Caco-2 (cell line): ENCODE results near the gene TFE3. TPM values are rescaled to one million over a fixed set of nuclear protein-coding genes. Genes with fewer than 3 reads are reported as not detected.

Experiments
- BruUV-seq: library from RNA; stranded (reverse); fragments of 400-500 nt; replicated peaks from 2 replicates; lab custom pipeline; 2021; lab: Mats Ljungman, UMichigan
- CTCF ChIA-PET: fragments of 300-600 bp; sonication (Branson Sonifier 250); formaldehyde crosslinking; loops from one replicate; lab custom pipeline; 2022; ENCODE audit warnings: antibody characterized with exemption; lab: Charles Lee
- POLR2A ChIA-PET: fragments of 300-600 bp; sonication (Branson Sonifier 250); formaldehyde crosslinking; loops from one replicate; lab custom pipeline; 2022; ENCODE audit warnings: antibody characterized with exemption; lab: Charles Lee
- DNase-seq, 2 experiments: peaks; one replicate each; pipeline versions ENCODE4 v3.0.0 to v3.0.0-alpha.2; 2020 to 2022
- H3K27me3 ChIP-seq: replicated peaks from 2 replicates; pipeline ENCODE4 v1.6.0; 2011; ENCODE audit warnings: low read length; ENCODE audit not compliant: control insufficient read depth, insufficient read depth
- H3K36me3 ChIP-seq: 2 replicates; pipeline ENCODE4 v1.5.1; 2011; ENCODE audit warnings: low read length; ENCODE audit not compliant: control insufficient read depth, insufficient read depth
- H3K4me1 ChIP-seq: fragments of 250-450 bp; sonication (Bioruptor Pico); 2 replicates; pipeline ENCODE4 v1.5.1; 2020; ENCODE audit warnings: mild to moderate bottlenecking
- H3K4me3 ChIP-seq: 2 replicates; pipeline ENCODE4 v1.5.1; 2011; ENCODE audit warnings: low read depth, mild to moderate bottlenecking, control low read depth, low read length
- H3K9me3 ChIP-seq: fragments of 250-450 bp; sonication (Bioruptor Pico); 2 replicates; pipeline ENCODE4 v1.5.1; 2020; ENCODE audit warnings: mild to moderate bottlenecking, moderate library complexity
- H3K27ac Mint-ChIP-seq: one replicate; pipeline ENCODE4 v1.8.0; 2022; ENCODE audit warnings: mixed read lengths; ENCODE audit not compliant: unreplicated experiment
- H3K27me3 Mint-ChIP-seq: one replicate; pipeline ENCODE4 v1.8.0; 2022; ENCODE audit warnings: mixed read lengths; ENCODE audit not compliant: insufficient read depth, unreplicated experiment
- H3K36me3 Mint-ChIP-seq: one replicate; pipeline ENCODE4 v1.8.0; 2022; ENCODE audit warnings: mild to moderate bottlenecking, mixed read lengths; ENCODE audit not compliant: insufficient read depth, unreplicated experiment
- H3K4me1 Mint-ChIP-seq: one replicate; pipeline ENCODE4 v1.8.0; 2022; ENCODE audit warnings: low read depth, mixed read lengths; ENCODE audit not compliant: unreplicated experiment
- H3K4me3 Mint-ChIP-seq: one replicate; pipeline ENCODE4 v1.8.0; 2022; ENCODE audit warnings: mild to moderate bottlenecking, moderate library complexity, mixed read lengths; ENCODE audit not compliant: unreplicated experiment
- H3K9me3 Mint-ChIP-seq: one replicate; pipeline ENCODE4 v1.8.0; 2022; ENCODE audit warnings: mixed read lengths; ENCODE audit not compliant: unreplicated experiment
- intact Hi-C: fragments of 100-400 bp; cut with micrococcal nuclease; formaldehyde crosslinking; loops from one replicate; pipeline ENCODE4 v1.10.0; 2022; ENCODE audit not compliant: unreplicated experiment
- total RNA-seq: library from RNA; stranded (reverse); gene quantifications from 2 replicates; pipeline ENCODE4 v1.2.3, GENCODE V29; 2022
- TF ChIP-seq, protein P1 (sequence below), 2 experiments: fragments of 200-600 bp in 1 of 2; IDR thresholded peaks; 1 replicate in 1 of 2; 2 replicates in 1 of 2; pipeline versions ENCODE4 v1.5.1 to v1.8.0; 2011 to 2022; ENCODE audit warnings: antibody characterized with exemption in 1 of 2, control low read depth in 1 of 2, inconsistent platforms in 1 of 2, low read depth in 1 of 2, low read length in 1 of 2, mild to moderate bottlenecking in 1 of 2, moderate library complexity in 1 of 2; ENCODE audit not compliant: insufficient read depth in 1 of 2, severe bottlenecking in 1 of 2, unreplicated experiment in 1 of 2

Gene TFE3
- total RNA-seq, 1 experiment from 2014 or later, result 32.0 TPM

- H3K27me3 Mint-ChIP-seq, result no peaks in the 10 kb centered on the region
- H3K4me1 Mint-ChIP-seq, result no peaks in the 10 kb centered on the region
- TF ChIP-seq, protein P1, sequence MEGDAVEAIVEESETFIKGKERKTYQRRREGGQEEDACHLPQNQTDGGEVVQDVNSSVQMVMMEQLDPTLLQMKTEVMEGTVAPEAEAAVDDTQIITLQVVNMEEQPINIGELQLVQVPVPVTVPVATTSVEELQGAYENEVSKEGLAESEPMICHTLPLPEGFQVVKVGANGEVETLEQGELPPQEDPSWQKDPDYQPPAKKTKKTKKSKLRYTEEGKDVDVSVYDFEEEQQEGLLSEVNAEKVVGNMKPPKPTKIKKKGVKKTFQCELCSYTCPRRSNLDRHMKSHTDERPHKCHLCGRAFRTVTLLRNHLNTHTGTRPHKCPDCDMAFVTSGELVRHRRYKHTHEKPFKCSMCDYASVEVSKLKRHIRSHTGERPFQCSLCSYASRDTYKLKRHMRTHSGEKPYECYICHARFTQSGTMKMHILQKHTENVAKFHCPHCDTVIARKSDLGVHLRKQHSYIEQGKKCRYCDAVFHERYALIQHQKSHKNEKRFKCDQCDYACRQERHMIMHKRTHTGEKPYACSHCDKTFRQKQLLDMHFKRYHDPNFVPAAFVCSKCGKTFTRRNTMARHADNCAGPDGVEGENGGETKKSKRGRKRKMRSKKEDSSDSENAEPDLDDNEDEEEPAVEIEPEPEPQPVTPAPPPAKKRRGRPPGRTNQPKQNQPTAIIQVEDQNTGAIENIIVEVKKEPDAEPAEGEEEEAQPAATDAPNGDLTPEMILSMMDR (IDR thresholded peaks at IDR 0.05; ENCODE audit: insufficient read depth in 1 of 2, low read depth in 1 of 2, low read length in 1 of 2, severe bottlenecking in 1 of 2, unreplicated experiment in 1 of 2), result no peak
- H3K4me3 Mint-ChIP-seq, result no peak overlapping the region
- no TSS peak for BruUV-seq
- Histone ChIP-seq H3K4me3 (no peak overlapping the region), H3K9me3 (no peaks in the 10 kb centered on the region), H3K4me1 (no peaks in the 10 kb centered on the region), H3K27me3 (no peaks in the 10 kb centered on the region), H3K36me3 (no peaks in the 10 kb centered on the region)
- CTCF ChIA-PET, result no interaction called here
- no peaks in the 10 kb centered on the region for H3K36me3 Mint-ChIP-seq
- POLR2A ChIA-PET, result no interaction called here
- no peaks in the 10 kb centered on the region for H3K9me3 Mint-ChIP-seq
- DNase-seq, result no peak
- H3K27ac Mint-ChIP-seq, result no peak overlapping the region
- intact Hi-C loops, result no loop called here
Observed at GRCh38 chrX:49019050-49019449, 24.1 kb downstream of the TFE3 start.

DNA sequence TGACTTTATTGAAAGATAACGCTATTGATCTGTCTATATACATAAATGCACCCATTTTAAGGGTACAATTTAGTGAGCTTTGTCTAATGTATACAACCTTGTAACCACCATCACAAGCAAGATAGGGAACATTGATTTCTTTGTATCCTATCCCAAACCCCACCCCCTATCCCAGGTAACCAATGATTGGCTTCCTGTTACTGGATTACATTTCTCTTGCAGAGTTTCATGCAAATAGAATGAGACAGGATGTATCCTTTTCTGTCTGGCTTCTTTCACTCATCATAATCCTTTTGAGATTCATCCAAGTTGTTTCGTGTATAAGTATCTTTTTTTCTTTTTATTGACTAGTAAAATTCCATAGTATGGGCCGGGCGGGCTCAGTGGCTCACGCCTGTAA lies 39.5 kb downstream of the TFE3 start:
- DNase-seq, result no peak
- intact Hi-C loops, result no loop called here
- no peaks in the 10 kb centered on the region for H3K36me3 ChIP-seq
- Mint-ChIP-seq H3K27me3 (no peaks in the 10 kb centered on the region), H3K4me3 (peak overlapping the region; percentile 48), H3K27ac (no peak overlapping the region), H3K9me3 (no peaks in the 10 kb centered on the region), H3K4me1 (peaks cover 7% of the 10 kb centered on the region), H3K36me3 (peaks cover 9% of the 10 kb centered on the region)
- no peaks in the 10 kb centered on the region for H3K4me1 ChIP-seq
- no peaks in the 10 kb centered on the region for H3K9me3 ChIP-seq
- ChIA-PET CTCF (no interaction called here), POLR2A (no interaction called here)
- no peak overlapping the region for H3K4me3 ChIP-seq
- no TSS peak for BruUV-seq
- no peaks in the 10 kb centered on the region for H3K27me3 ChIP-seq
- TF ChIP-seq, protein P1 (IDR thresholded peaks at IDR 0.05; ENCODE audit: insufficient read depth in 1 of 2, low read depth in 1 of 2, low read length in 1 of 2, severe bottlenecking in 1 of 2, unreplicated experiment in 1 of 2), result no peak

DNA sequence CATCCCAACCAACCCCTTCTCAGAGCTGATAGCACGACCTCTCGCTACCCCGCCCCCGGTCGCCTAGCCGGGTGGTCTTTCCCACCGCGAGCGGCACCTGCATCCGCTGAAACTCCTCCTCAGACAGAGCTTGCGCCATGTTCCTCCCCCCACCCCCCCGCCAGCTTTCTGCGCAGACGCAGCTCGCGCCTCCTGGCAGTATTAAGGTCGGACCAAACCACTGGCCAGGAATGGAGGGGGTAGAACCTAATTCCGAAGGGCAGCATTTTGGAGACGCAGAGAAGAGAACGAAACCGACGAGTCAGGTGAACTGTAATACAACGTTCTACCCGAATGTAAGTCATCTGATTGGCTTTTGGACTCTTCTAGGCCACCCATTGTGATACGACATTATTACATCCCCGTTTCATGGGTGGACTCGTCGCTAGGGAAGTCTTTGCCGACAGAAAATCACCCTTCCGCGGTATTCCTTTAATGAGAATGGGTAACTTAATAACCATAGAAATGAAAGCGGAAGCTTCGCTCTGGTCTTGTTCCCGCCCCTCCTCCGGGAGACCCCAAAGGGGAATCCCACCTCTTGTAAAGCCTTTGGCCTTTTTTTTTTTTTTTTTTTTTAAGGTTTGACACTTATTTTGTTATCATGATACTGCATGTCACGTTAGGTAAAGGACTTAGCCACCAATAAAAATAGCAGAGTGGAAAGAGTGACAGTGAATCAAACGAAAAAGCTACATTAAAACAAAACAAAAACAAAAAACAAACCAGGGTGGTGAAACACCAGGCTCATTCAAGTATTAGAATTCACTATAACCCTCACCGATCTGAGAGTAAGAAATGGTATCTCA lies 40.8 kb downstream of the TFE3 start, which contains the start of gene GRIPAP1:
Gene GRIPAP1 (minus strand): TSS at position 174 of the 845 bp plus-strand sequence. CDS start 35 bp downstream, at position 139.
- peak within 1 kb of the TSS; percentile 94 for H3K27ac Mint-ChIP-seq
- CTCF ChIA-PET, result interaction anchor here (0.6 to 1.2 kb wide), 5 partner anchors 41 to 267 kb away, joined by 3 to 7 read pairs (median 3); partner anchors contain the start of genes PPP1R3F and TFE3
- no peaks in the 10 kb centered on the region for H3K36me3 ChIP-seq
- H3K9me3 ChIP-seq, result no peaks in the 10 kb centered on the region
- H3K36me3 Mint-ChIP-seq, result peaks cover 20% of the 10 kb centered on the region
- H3K27me3 Mint-ChIP-seq, result no peaks in the 10 kb centered on the region
- peak within 1 kb of the TSS; percentile 50 for H3K4me3 ChIP-seq
- H3K9me3 Mint-ChIP-seq, result no peaks in the 10 kb centered on the region
- H3K4me1 ChIP-seq, result no peaks in the 10 kb centered on the region
- H3K4me3 Mint-ChIP-seq, result peak within 1 kb of the TSS; percentile 98
- DNase-seq, result peak; percentile 72 to 78
- TSS peak; percentile 38 for BruUV-seq
- intact Hi-C loops, result loop anchor here (1.0 kb wide), 1 partner anchor 41 kb away; the partner anchor contains the start of gene TFE3
- H3K27me3 ChIP-seq, result no peaks in the 10 kb centered on the region
- POLR2A ChIA-PET, result interaction anchor here (0.5 to 1.0 kb wide), 8 partner anchors 38 to 463 kb away, joined by 3 to 9 read pairs (median 6); partner anchors contain the start of genes OTUD5, PQBP1, TBC1D25 and TIMM17B
- H3K4me1 Mint-ChIP-seq, result peaks cover 10% of the 10 kb centered on the region
- TF ChIP-seq, protein P1 (IDR thresholded peaks at IDR 0.05; ENCODE audit: insufficient read depth in 1 of 2, low read depth in 1 of 2, low read length in 1 of 2, severe bottlenecking in 1 of 2, unreplicated experiment in 1 of 2), result no peak
